ENCODE measurements around the gene SPTB.

GRCh38 chr14:64768401-64769095 lies 111.2 kb downstream of the SPTB start:
- TF ChIP-seq CTCF (IDR thresholded peaks at IDR 0.05 in 8 of 11, conservative IDR thresholded peaks at IDR 0.05 in 3 of 11), result no peak
- no peak for TF ChIP-seq POLR2A (IDR thresholded peaks at IDR 0.05)
- no peak for TF ChIP-seq POLR2AphosphoS5 (IDR thresholded peaks at IDR 0.05)
